B cell (primary cell): Measurements from ENCODE around the gene HOXA1. TPM values are rescaled to one million over a fixed set of nuclear protein-coding genes. Genes with fewer than 3 reads are reported as not detected.

Experiments
- ATAC-seq: fragments of 200-7000 bp; cut with Tn5 transposase; one replicate; pipeline ENCODE4 v1.10.0; 2021; ENCODE audit warnings: low read depth, mild to moderate bottlenecking, moderate number of reproducible peaks, moderate library complexity
- CTCF ChIA-PET: fragments of 350-600 bp; sonication (Branson Sonifier 250); formaldehyde crosslinking; loops from one replicate; lab custom pipeline; 2021; ENCODE audit warnings: antibody characterized with exemption, inconsistent platforms; lab: Charles Lee
- POLR2A ChIA-PET: fragments of 350-600 bp; sonication (Branson Sonifier 250); formaldehyde crosslinking; loops from one replicate; lab custom pipeline; 2021; ENCODE audit warnings: antibody characterized with exemption; lab: Charles Lee
- DNase-seq: peaks from one replicate; pipeline ENCODE4 v3.0.0; 2013
- H2AFZ ChIP-seq: 2 replicates; pipeline ENCODE4 v1.6.1; 2012; ENCODE audit warnings: mild to moderate bottlenecking, low read depth, low read length; ENCODE audit not compliant: insufficient read depth, poor library complexity, severe bottlenecking
- H3K27ac ChIP-seq, 2 donors: 1 replicate in 1 of 2; 2 replicates in 1 of 2; pipeline ENCODE4 v1.5.1; 2012 to 2013; ENCODE audit warnings: low read length in 2 of 2, mild to moderate bottlenecking in 2 of 2, moderate library complexity in 1 of 2
- H3K27me3 ChIP-seq, 4 experiments: fragments of 200-600 bp in 1 of 4; sonication (generic) in 1 of 4; replicated peaks in 1 of 4; 1 replicate in 2 of 4; 2 replicates in 2 of 4; pipeline versions ENCODE4 v1.6.1 to v1.7.0; 2013 to 2016; ENCODE audit warnings: low read length in 3 of 4, mild to moderate bottlenecking in 2 of 4, mixed read lengths in 1 of 4, moderate library complexity in 1 of 4; ENCODE audit not compliant: insufficient read depth in 4 of 4, control insufficient read depth in 3 of 4; ENCODE audit errors: control extremely low read depth in 1 of 4
- H3K36me3 ChIP-seq, 2 experiments: replicated peaks in 1 of 2; 1 replicate in 1 of 2; 2 replicates in 1 of 2; pipeline versions ENCODE4 v1.6.1 to v1.7.1; 2013; ENCODE audit warnings: low read length in 1 of 2; ENCODE audit not compliant: insufficient read depth in 2 of 2, control insufficient read depth in 1 of 2; ENCODE audit errors: control extremely low read depth in 1 of 2, extremely low read depth in 1 of 2
- H3K4me1 ChIP-seq, 2 donors: fragments of 200-600 bp in 1 of 2; sonication (generic) in 1 of 2; 1 replicate in 1 of 2; 2 replicates in 1 of 2; pipeline versions ENCODE4 v1.5.1 to v1.6.1; 2013 to 2017; ENCODE audit warnings: low read length in 2 of 2; ENCODE audit not compliant: control insufficient read depth in 2 of 2, insufficient read depth in 2 of 2
- H3K4me2 ChIP-seq: replicated peaks from 2 replicates; pipeline ENCODE3; 2012; ENCODE audit warnings: mild to moderate bottlenecking, low read depth, low read length; ENCODE audit not compliant: poor library complexity, severe bottlenecking
- H3K4me3 ChIP-seq, 5 experiments: fragments of 200-600 bp in 1 of 5; sonication (generic) in 1 of 5; 1 replicate in 3 of 5; 2 replicates in 2 of 5; pipeline versions ENCODE4 v1.5.1 to v1.7.0; 2011 to 2016; ENCODE audit warnings: low read length in 4 of 5, mild to moderate bottlenecking in 4 of 5, low read depth in 2 of 5, control low read depth in 1 of 5, moderate library complexity in 1 of 5; ENCODE audit not compliant: insufficient read depth in 1 of 5; ENCODE audit errors: control extremely low read depth in 1 of 5, extremely low read depth in 1 of 5
- H3K79me2 ChIP-seq: fragments of 200-600 bp; sonication (generic); one replicate; pipeline ENCODE4 v1.6.0; 2016; ENCODE audit warnings: low read length; ENCODE audit not compliant: control insufficient read depth, insufficient read depth
- H3K9ac ChIP-seq: fragments of 200-600 bp; sonication (generic); 2 replicates; pipeline ENCODE4 v1.6.1; 2017; ENCODE audit warnings: mild to moderate bottlenecking, low read length, moderate library complexity
- H3K9me3 ChIP-seq, 3 donors: one replicate each; pipeline versions ENCODE4 v1.6.1 to v1.7.1; 2013; ENCODE audit warnings: low read length in 2 of 3; ENCODE audit not compliant: control insufficient read depth in 2 of 3, insufficient read depth in 1 of 3; ENCODE audit errors: control extremely low read depth in 1 of 3
- H4K20me1 ChIP-seq: 2 replicates; pipeline ENCODE4 v1.6.0; 2012; ENCODE audit warnings: mild to moderate bottlenecking, low read length; ENCODE audit not compliant: insufficient read depth, control insufficient read depth, poor library complexity, severe bottlenecking
- H3K27ac Mint-ChIP-seq: one replicate; pipeline ENCODE4 v1.8.0; 2021; ENCODE audit warnings: mixed read lengths
- H3K27me3 Mint-ChIP-seq: one replicate; pipeline ENCODE4 v1.8.0; 2021; ENCODE audit warnings: mixed read lengths
- H3K4me1 Mint-ChIP-seq: one replicate; pipeline ENCODE4 v1.8.0; 2021; ENCODE audit warnings: mixed read lengths
- H3K4me3 Mint-ChIP-seq: one replicate; pipeline ENCODE4 v1.8.0; 2021; ENCODE audit warnings: mixed read lengths
- H3K9me3 Mint-ChIP-seq: one replicate; pipeline ENCODE4 v1.8.0; 2022; ENCODE audit warnings: mixed read lengths; ENCODE audit not compliant: insufficient read depth
- EZH2 ChIP-seq: IDR thresholded peaks from 2 replicates; pipeline ENCODE4 v1.6.1; 2012; ENCODE audit warnings: borderline replicate concordance, low read depth, mild to moderate bottlenecking, moderate library complexity, low read length; ENCODE audit not compliant: insufficient read depth, poor library complexity, severe bottlenecking
- WGBS: methylation state at CpG from one replicate; pipeline ENCODE4 v1.1.5; 2013; ENCODE audit warnings: missing lambda C conversion rate; ENCODE audit not compliant: insufficient coverage; 5-methylcytosine and 5-hydroxymethylcytosine counted together
- intact Hi-C: fragments of 100-400 bp; cut with micrococcal nuclease; formaldehyde crosslinking; loops from one replicate; pipeline ENCODE4 v1.10.0; 2022
- polyA plus RNA-seq: library from polyadenylated mRNA; depleted of rRNA; stranded (reverse); fragments of >200 nt; gene quantifications from 2 replicates; pipeline ENCODE4 v1.2.3, GENCODE V29; 2012
- total RNA-seq, 2 donors: library from RNA; stranded (reverse); fragments of 120-200 nt in 1 of 2; gene quantifications; 1 replicate in 1 of 2; 2 replicates in 1 of 2; pipeline versions ENCODE4 v1.2.3 to v1.2.4, GENCODE V29; 2013 to 2022
- TF ChIP-seq, protein P1 (sequence below): fragments of 200-600 bp; IDR thresholded peaks from one replicate; pipeline ENCODE4 v1.8.0; 2022; ENCODE audit warnings: antibody characterized with exemption, mild to moderate bottlenecking

Gene HOXA1
- total and polyA plus RNA-seq, 2 donors (not counting 1 experiment from before 2014, with no cell fraction given), result 0.13 to 0.37 TPM

DNA sequence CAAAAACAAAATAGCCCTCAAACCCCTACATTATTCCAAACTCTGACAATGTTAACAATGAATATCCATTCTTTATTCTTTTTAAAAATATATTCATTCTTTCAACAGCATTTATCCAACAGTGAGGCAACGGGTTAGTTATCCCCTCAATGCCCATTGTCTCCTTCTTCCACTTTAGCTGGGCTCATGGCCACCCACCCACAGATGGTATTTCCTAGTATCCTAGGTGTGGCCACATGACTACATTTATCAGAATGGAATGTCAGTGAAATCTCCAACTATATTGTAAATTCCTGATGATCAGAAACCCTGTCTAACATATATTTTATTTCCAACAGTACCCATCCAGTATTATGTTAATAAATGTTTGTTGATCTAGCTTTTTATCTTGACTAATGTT lies 13.6 kb downstream of the HOXA1 start:
- TF ChIP-seq EZH2, result no peak
- Mint-ChIP-seq H3K9me3 (no peaks in the 10 kb centered on the region), H3K27me3 (peaks cover 7% of the 10 kb centered on the region), H3K4me3 (no peak overlapping the region), H3K27ac (no peak overlapping the region), H3K4me1 (peaks cover 6% of the 10 kb centered on the region)
- Histone ChIP-seq H3K9ac (no peak overlapping the region), H3K9me3 (no peaks in the 10 kb centered on the region), H3K4me3 (no peak overlapping the region), H3K79me2 (no peaks in the 10 kb centered on the region), H3K27ac (no peak overlapping the region), H3K36me3 (no peaks in the 10 kb centered on the region), H3K27me3 (peaks cover 0 to 10% (median 3%) of the 10 kb centered on the region in 4 experiments), H2AFZ (no peak overlapping the region), H4K20me1 (no peaks in the 10 kb centered on the region), H3K4me2 (no peak overlapping the region), H3K4me1 (peaks cover 0 to 2% of the 10 kb centered on the region in 2 donors)
- intact Hi-C loops, result no loop called here
- DNase-seq (no peak), ATAC-seq (no peak)
- POLR2A ChIA-PET, result no interaction called here
- CTCF ChIA-PET, result interaction anchor here (2.1 kb wide), 1 partner anchor 79 kb away, joined by 6 read pairs; no protein-coding TSS in a partner anchor
- no CpG with 5 or more reads among the region's 1 CpG for WGBS

DNA sequence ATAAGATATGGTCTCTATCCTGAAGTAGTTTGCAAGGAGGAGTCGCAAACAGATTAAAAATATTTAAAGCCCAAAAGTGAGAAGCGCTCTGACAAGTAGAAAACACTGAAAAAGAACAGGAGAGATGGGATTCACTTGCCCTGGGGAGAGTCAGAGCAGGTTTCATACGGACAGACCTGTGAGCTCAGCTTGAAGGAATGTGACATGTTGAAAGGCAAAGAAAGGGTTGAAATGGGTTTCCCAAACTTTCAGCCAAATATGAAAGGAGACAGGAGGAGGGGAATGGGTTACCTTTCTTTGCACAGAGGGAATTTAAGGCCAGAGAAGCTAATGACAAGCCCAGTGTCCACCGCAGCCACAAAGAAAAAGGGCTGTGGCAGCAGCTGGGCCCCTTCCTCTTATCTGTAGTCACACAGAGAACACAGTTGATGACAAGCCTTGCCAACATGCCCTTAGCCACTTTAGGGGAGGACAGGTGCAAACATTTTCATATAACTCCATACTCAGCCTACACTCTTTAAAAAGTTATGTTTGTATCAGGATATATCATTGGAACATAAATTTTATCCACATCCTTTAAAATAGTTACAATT lies 14.9 kb downstream of the HOXA1 start:
- H3K9me3 Mint-ChIP-seq, result no peaks in the 10 kb centered on the region
- no peak for ATAC-seq

More for the DNA sequence above, 14.9 kb downstream of the HOXA1 start:
- TF ChIP-seq EZH2, result no peak
- TF ChIP-seq, protein P1, sequence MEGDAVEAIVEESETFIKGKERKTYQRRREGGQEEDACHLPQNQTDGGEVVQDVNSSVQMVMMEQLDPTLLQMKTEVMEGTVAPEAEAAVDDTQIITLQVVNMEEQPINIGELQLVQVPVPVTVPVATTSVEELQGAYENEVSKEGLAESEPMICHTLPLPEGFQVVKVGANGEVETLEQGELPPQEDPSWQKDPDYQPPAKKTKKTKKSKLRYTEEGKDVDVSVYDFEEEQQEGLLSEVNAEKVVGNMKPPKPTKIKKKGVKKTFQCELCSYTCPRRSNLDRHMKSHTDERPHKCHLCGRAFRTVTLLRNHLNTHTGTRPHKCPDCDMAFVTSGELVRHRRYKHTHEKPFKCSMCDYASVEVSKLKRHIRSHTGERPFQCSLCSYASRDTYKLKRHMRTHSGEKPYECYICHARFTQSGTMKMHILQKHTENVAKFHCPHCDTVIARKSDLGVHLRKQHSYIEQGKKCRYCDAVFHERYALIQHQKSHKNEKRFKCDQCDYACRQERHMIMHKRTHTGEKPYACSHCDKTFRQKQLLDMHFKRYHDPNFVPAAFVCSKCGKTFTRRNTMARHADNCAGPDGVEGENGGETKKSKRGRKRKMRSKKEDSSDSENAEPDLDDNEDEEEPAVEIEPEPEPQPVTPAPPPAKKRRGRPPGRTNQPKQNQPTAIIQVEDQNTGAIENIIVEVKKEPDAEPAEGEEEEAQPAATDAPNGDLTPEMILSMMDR, result no peak
- no peak overlapping the region for H3K4me2 ChIP-seq
- no peak overlapping the region for H3K4me3 ChIP-seq
- CTCF ChIA-PET, result no interaction called here
- no peak overlapping the region for H3K9ac ChIP-seq
- WGBS, result 97% methylated on average over 3 of the region's 4 CpGs
- H3K36me3 ChIP-seq, result no peaks in the 10 kb centered on the region
- H3K4me3 Mint-ChIP-seq, result no peak overlapping the region
- no peak for DNase-seq
- peaks cover 6% of the 10 kb centered on the region for H3K4me1 Mint-ChIP-seq
- no peak overlapping the region for H2AFZ ChIP-seq
- peaks cover 2% of the 10 kb centered on the region for H3K27me3 Mint-ChIP-seq
- POLR2A ChIA-PET, result no interaction called here
- peaks cover 0 to 1% (median 0%) of the 10 kb centered on the region in 4 experiments for H3K27me3 ChIP-seq
- intact Hi-C loops, result no loop called here
- H3K27ac Mint-ChIP-seq, result no peak overlapping the region
- H3K27ac ChIP-seq, result no peak overlapping the region
- peaks cover 0 to 2% of the 10 kb centered on the region in 2 donors for H3K4me1 ChIP-seq
- no peaks in the 10 kb centered on the region for H3K79me2 ChIP-seq
- H4K20me1 ChIP-seq, result no peaks in the 10 kb centered on the region
- H3K9me3 ChIP-seq, result no peaks in the 10 kb centered on the region
